ENCODE results near the gene ZBTB7A.
A peak's percentile ranks its signal among the peaks of the same experiment; 100 is the strongest.

ZBTB7A gene

GRCh38 chr19:4059891-4060620 is 6.6 kb downstream of the ZBTB7A start:
- no peaks in the 10 kb centered on the region for H3K9me3 ChIP-seq (ENCODE audit: control insufficient read depth in 2 of 2, low read length in 2 of 2)
- peaks cover 3 to 4% of the 10 kb centered on the region in 2 donors for H3K36me3 ChIP-seq (ENCODE audit: control insufficient read depth in 2 of 2, insufficient read depth in 2 of 2, low read length in 2 of 2)
- peak overlapping the region in 1 of 2 donors; percentile 80 for H3K4me3 ChIP-seq (ENCODE audit: low read length in 2 of 2)
- H3K9ac ChIP-seq (ENCODE audit: low read length in 2 of 2) = peak overlapping the region; percentile 60 to 69
- peaks cover 74% of the 10 kb centered on the region for H3K4me1 ChIP-seq (ENCODE audit: control insufficient read depth, insufficient read depth, low read length)
- no peaks in the 10 kb centered on the region for H3K27me3 ChIP-seq (ENCODE audit: control insufficient read depth in 1 of 2, insufficient read depth in 2 of 2, low read length in 2 of 2)
- H3K27ac ChIP-seq (ENCODE audit: low read length) = peak overlapping the region; percentile 90

GRCh38 chr19:4059453-4059871 is 7.2 kb downstream of the ZBTB7A start:
- Histone ChIP-seq H3K4me1 (ENCODE audit: control insufficient read depth, insufficient read depth, low read length) (peaks cover 72% of the 10 kb centered on the region), H3K27me3 (ENCODE audit: control insufficient read depth in 1 of 2, insufficient read depth in 2 of 2, low read length in 2 of 2) (no peaks in the 10 kb centered on the region), H3K9ac (ENCODE audit: low read length in 2 of 2) (peak overlapping the region; percentile 62 to 69), H3K36me3 (ENCODE audit: control insufficient read depth in 2 of 2, insufficient read depth in 2 of 2, low read length in 2 of 2) (peaks cover 8% of the 10 kb centered on the region in 2 donors), H3K4me3 (ENCODE audit: low read length in 2 of 2) (peak overlapping the region in 1 of 2 donors; percentile 59), H3K27ac (ENCODE audit: low read length) (peak overlapping the region; percentile 90), H3K9me3 (ENCODE audit: control insufficient read depth in 2 of 2, low read length in 2 of 2) (no peaks in the 10 kb centered on the region)

GRCh38 chr19:4058693-4059452 is 7.8 kb downstream of the ZBTB7A start:
- peaks cover 67% of the 10 kb centered on the region for H3K4me1 ChIP-seq (ENCODE audit: control insufficient read depth, insufficient read depth, low read length)
- no peaks in the 10 kb centered on the region for H3K9me3 ChIP-seq (ENCODE audit: control insufficient read depth in 2 of 2, low read length in 2 of 2)
- H3K9ac ChIP-seq (ENCODE audit: low read length in 2 of 2) = peak overlapping the region; percentile 62 to 69
- peaks cover 9 to 10% of the 10 kb centered on the region in 2 donors for H3K36me3 ChIP-seq (ENCODE audit: control insufficient read depth in 2 of 2, insufficient read depth in 2 of 2, low read length in 2 of 2)
- peak overlapping the region; percentile 90 for H3K27ac ChIP-seq (ENCODE audit: low read length)
- peak overlapping the region; percentile 31 to 59 for H3K4me3 ChIP-seq (ENCODE audit: low read length in 2 of 2)
- no peaks in the 10 kb centered on the region for H3K27me3 ChIP-seq (ENCODE audit: control insufficient read depth in 1 of 2, insufficient read depth in 2 of 2, low read length in 2 of 2)

- peak overlapping the region in 1 of 2 donors; percentile 59 for H3K4me3 ChIP-seq (ENCODE audit: low read length in 2 of 2)
- peak overlapping the region; percentile 90 for H3K27ac ChIP-seq (ENCODE audit: low read length)
- H3K4me1 ChIP-seq (ENCODE audit: control insufficient read depth, insufficient read depth, low read length) = peaks cover 67% of the 10 kb centered on the region
- H3K9me3 ChIP-seq (ENCODE audit: control insufficient read depth in 2 of 2, low read length in 2 of 2) = no peaks in the 10 kb centered on the region
- peaks cover 17 to 18% of the 10 kb centered on the region in 2 donors for H3K36me3 ChIP-seq (ENCODE audit: control insufficient read depth in 2 of 2, insufficient read depth in 2 of 2, low read length in 2 of 2)
- H3K9ac ChIP-seq (ENCODE audit: low read length in 2 of 2) = peak overlapping the region; percentile 42 to 62
- H3K27me3 ChIP-seq (ENCODE audit: control insufficient read depth in 1 of 2, insufficient read depth in 2 of 2, low read length in 2 of 2) = no peaks in the 10 kb centered on the region
Measured at GRCh38 chr19:4057931-4058692, 8.6 kb downstream of the ZBTB7A start.

GRCh38 chr19:4055209-4055552 is 11.5 kb downstream of the ZBTB7A start:
- no peak overlapping the region for H3K4me3 ChIP-seq (ENCODE audit: low read length in 2 of 2)
- H3K9me3 ChIP-seq (ENCODE audit: control insufficient read depth in 2 of 2, low read length in 2 of 2) = no peaks in the 10 kb centered on the region
- peaks cover 26 to 28% of the 10 kb centered on the region in 2 donors for H3K36me3 ChIP-seq (ENCODE audit: control insufficient read depth in 2 of 2, insufficient read depth in 2 of 2, low read length in 2 of 2)
- no peak overlapping the region for H3K27ac ChIP-seq (ENCODE audit: low read length)
- H3K9ac ChIP-seq (ENCODE audit: low read length in 2 of 2) = no peak overlapping the region
- H3K4me1 ChIP-seq (ENCODE audit: control insufficient read depth, insufficient read depth, low read length) = peaks cover 49% of the 10 kb centered on the region
- H3K27me3 ChIP-seq (ENCODE audit: control insufficient read depth in 1 of 2, insufficient read depth in 2 of 2, low read length in 2 of 2) = no peaks in the 10 kb centered on the region

- Histone ChIP-seq H3K9me3 (ENCODE audit: control insufficient read depth in 2 of 2, low read length in 2 of 2) (no peaks in the 10 kb centered on the region), H3K4me3 (ENCODE audit: low read length in 2 of 2) (no peak overlapping the region), H3K27me3 (ENCODE audit: control insufficient read depth in 1 of 2, insufficient read depth in 2 of 2, low read length in 2 of 2) (no peaks in the 10 kb centered on the region), H3K4me1 (ENCODE audit: control insufficient read depth, insufficient read depth, low read length) (peaks cover 45% of the 10 kb centered on the region), H3K9ac (ENCODE audit: low read length in 2 of 2) (no peak overlapping the region), H3K36me3 (ENCODE audit: control insufficient read depth in 2 of 2, insufficient read depth in 2 of 2, low read length in 2 of 2) (peaks cover 28% of the 10 kb centered on the region in 2 donors), H3K27ac (ENCODE audit: low read length) (no peak overlapping the region)
Measured at GRCh38 chr19:4054441-4055208, 12.1 kb downstream of the ZBTB7A start.

- no peaks in the 10 kb centered on the region for H3K27me3 ChIP-seq (ENCODE audit: control insufficient read depth in 1 of 2, insufficient read depth in 2 of 2, low read length in 2 of 2)
- peaks cover 40% of the 10 kb centered on the region for H3K4me1 ChIP-seq (ENCODE audit: control insufficient read depth, insufficient read depth, low read length)
- no peak overlapping the region for H3K9ac ChIP-seq (ENCODE audit: low read length in 2 of 2)
- no peak overlapping the region for H3K27ac ChIP-seq (ENCODE audit: low read length)
- peaks cover 28 to 30% of the 10 kb centered on the region in 2 donors for H3K36me3 ChIP-seq (ENCODE audit: control insufficient read depth in 2 of 2, insufficient read depth in 2 of 2, low read length in 2 of 2)
- H3K4me3 ChIP-seq (ENCODE audit: low read length in 2 of 2) = peak overlapping the region in 1 of 2 donors; percentile 29
- no peaks in the 10 kb centered on the region for H3K9me3 ChIP-seq (ENCODE audit: control insufficient read depth in 2 of 2, low read length in 2 of 2)
Measured at GRCh38 chr19:4053423-4054324, 13.0 kb downstream of the ZBTB7A start.

GRCh38 chr19:4052993-4053422 is 13.7 kb downstream of the ZBTB7A start:
- Histone ChIP-seq H3K36me3 (ENCODE audit: control insufficient read depth in 2 of 2, insufficient read depth in 2 of 2, low read length in 2 of 2) (peaks cover 28 to 30% of the 10 kb centered on the region in 2 donors), H3K27ac (ENCODE audit: low read length) (peak overlapping the region; percentile 41), H3K4me3 (ENCODE audit: low read length in 2 of 2) (peak overlapping the region in 1 of 2 donors; percentile 29), H3K9ac (ENCODE audit: low read length in 2 of 2) (no peak overlapping the region), H3K27me3 (ENCODE audit: control insufficient read depth in 1 of 2, insufficient read depth in 2 of 2, low read length in 2 of 2) (no peaks in the 10 kb centered on the region), H3K4me1 (ENCODE audit: control insufficient read depth, insufficient read depth, low read length) (peaks cover 35% of the 10 kb centered on the region), H3K9me3 (ENCODE audit: control insufficient read depth in 2 of 2, low read length in 2 of 2) (no peaks in the 10 kb centered on the region)

GRCh38 chr19:4052114-4052992 is 14.3 kb downstream of the ZBTB7A start:
- Histone ChIP-seq H3K27me3 (ENCODE audit: control insufficient read depth in 1 of 2, insufficient read depth in 2 of 2, low read length in 2 of 2) (no peaks in the 10 kb centered on the region), H3K4me1 (ENCODE audit: control insufficient read depth, insufficient read depth, low read length) (peaks cover 32% of the 10 kb centered on the region), H3K27ac (ENCODE audit: low read length) (peak overlapping the region; percentile 46), H3K36me3 (ENCODE audit: control insufficient read depth in 2 of 2, insufficient read depth in 2 of 2, low read length in 2 of 2) (peaks cover 28 to 30% of the 10 kb centered on the region in 2 donors), H3K9me3 (ENCODE audit: control insufficient read depth in 2 of 2, low read length in 2 of 2) (no peaks in the 10 kb centered on the region), H3K4me3 (ENCODE audit: low read length in 2 of 2) (peak overlapping the region in 1 of 2 donors; percentile 15), H3K9ac (ENCODE audit: low read length in 2 of 2) (no peak overlapping the region)
